Upper lobe of left lung (tissue), 4 donors: ENCODE measurements around the gene PREB.

Experiments
- EP300 ChIP-seq, 4 donors: sonication (generic); formaldehyde crosslinking; IDR thresholded peaks; one replicate each; pipeline ENCODE4 v1.5.1; 2017; ENCODE audit warnings: antibody characterized with exemption in 4 of 4, control low read depth in 2 of 4
- TF ChIP-seq, protein P1 (sequence below), 6 experiments: fragments of 450-650 bp in 4 of 6; fragments of 200-600 bp in 2 of 6; sonication (generic) in 2 of 6; IDR thresholded peaks; one replicate each; pipeline ENCODE4 v1.5.1; 2016 to 2019; ENCODE audit warnings: antibody characterized with exemption in 6 of 6

GRCh38 chr2:27081984-27082772 is 52.3 kb downstream of the PREB start:
- TF ChIP-seq, protein P1, sequence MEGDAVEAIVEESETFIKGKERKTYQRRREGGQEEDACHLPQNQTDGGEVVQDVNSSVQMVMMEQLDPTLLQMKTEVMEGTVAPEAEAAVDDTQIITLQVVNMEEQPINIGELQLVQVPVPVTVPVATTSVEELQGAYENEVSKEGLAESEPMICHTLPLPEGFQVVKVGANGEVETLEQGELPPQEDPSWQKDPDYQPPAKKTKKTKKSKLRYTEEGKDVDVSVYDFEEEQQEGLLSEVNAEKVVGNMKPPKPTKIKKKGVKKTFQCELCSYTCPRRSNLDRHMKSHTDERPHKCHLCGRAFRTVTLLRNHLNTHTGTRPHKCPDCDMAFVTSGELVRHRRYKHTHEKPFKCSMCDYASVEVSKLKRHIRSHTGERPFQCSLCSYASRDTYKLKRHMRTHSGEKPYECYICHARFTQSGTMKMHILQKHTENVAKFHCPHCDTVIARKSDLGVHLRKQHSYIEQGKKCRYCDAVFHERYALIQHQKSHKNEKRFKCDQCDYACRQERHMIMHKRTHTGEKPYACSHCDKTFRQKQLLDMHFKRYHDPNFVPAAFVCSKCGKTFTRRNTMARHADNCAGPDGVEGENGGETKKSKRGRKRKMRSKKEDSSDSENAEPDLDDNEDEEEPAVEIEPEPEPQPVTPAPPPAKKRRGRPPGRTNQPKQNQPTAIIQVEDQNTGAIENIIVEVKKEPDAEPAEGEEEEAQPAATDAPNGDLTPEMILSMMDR (IDR thresholded peaks at IDR 0.05), result no peak
- no peak for TF ChIP-seq EP300 (IDR thresholded peaks at IDR 0.05)
